HG02840 (cell line): Measurements from ENCODE around the gene ASPRV1.
"Not testable (repeated sequence)": the region's sequence is repeated elsewhere in the genome, so short reads cannot be mapped to it uniquely, and the experiment has no call there.

Source experiments
- ATAC-seq: cut with Tn5 transposase; IDR thresholded peaks from one replicate; pipeline ENCODE4 v1.9.1; 2021; ENCODE audit warnings: mild to moderate bottlenecking, moderate library complexity, moderate number of reproducible peaks; ENCODE audit not compliant: unreplicated experiment, low FRiP score

Gene ASPRV1

GRCh38 chr2:69965756-69966445 lies 4.5 kb upstream of the ASPRV1 start:
- no peak for ATAC-seq

GRCh38 chr2:69964353-69964841 lies 3.0 kb upstream of the ASPRV1 start:
- ATAC-seq, result no peak

GRCh38 chr2:69962986-69963730 lies 1.7 kb upstream of the ASPRV1 start:
- no peak for ATAC-seq

GRCh38 chr2:69960821-69961220 lies 610 bp downstream of the ASPRV1 start:
- no peak for ATAC-seq

GRCh38 chr2:69959425-69959824 lies 2.0 kb downstream of the ASPRV1 start:
- ATAC-seq, result no peak

- ATAC-seq, result no peak
These were observed 3.0 kb downstream of the ASPRV1 start for GRCh38 chr2:69958480-69958879.

- ATAC-seq, result no peak
These were observed 3.5 kb downstream of the ASPRV1 start for GRCh38 chr2:69957965-69958364.

GRCh38 chr2:69956475-69956979 lies 4.9 kb downstream of the ASPRV1 start:
- ATAC-seq, result no peak

- no peak for ATAC-seq
These were observed 6.4 kb downstream of the ASPRV1 start for GRCh38 chr2:69955029-69955428.

GRCh38 chr2:69954084-69954483 lies 7.3 kb downstream of the ASPRV1 start:
- ATAC-seq, result no peak

GRCh38 chr2:69952336-69953115 lies 8.9 kb downstream of the ASPRV1 start:
- ATAC-seq, result no peak

- not testable (repeated sequence) for ATAC-seq
These were observed 10.8 kb downstream of the ASPRV1 start for GRCh38 chr2:69950671-69951070.

GRCh38 chr2:69950241-69950640 lies 11.2 kb downstream of the ASPRV1 start:
- no peak for ATAC-seq

- no peak for ATAC-seq
These were observed 12.3 kb downstream of the ASPRV1 start for GRCh38 chr2:69948963-69949645.

- no peak for ATAC-seq
These were observed 13.1 kb downstream of the ASPRV1 start for GRCh38 chr2:69948032-69948962.

GRCh38 chr2:69947325-69947931 lies 14.0 kb downstream of the ASPRV1 start:
- ATAC-seq, result no peak

GRCh38 chr2:69946351-69947324 lies 14.8 kb downstream of the ASPRV1 start:
- peak; percentile 59 for ATAC-seq

- no peak for ATAC-seq
These were observed 15.5 kb downstream of the ASPRV1 start for GRCh38 chr2:69945941-69946340.
